ENCODE measurements around the gene MYL6.

Gene MYL6

GRCh38 chr12:56145217-56145616 lies 12.9 kb upstream of the MYL6 start:
- Histone ChIP-seq H3K4me3 (replicated peaks; ENCODE audit: insufficient read depth, low read length) (no peak overlapping the region), H3K27ac (replicated peaks) (no peak overlapping the region), H3K27me3 (ENCODE audit: insufficient read depth, poor library complexity, severe bottlenecking) (no peaks in the 10 kb centered on the region)
- no peak for DNase-seq (ENCODE audit: low read depth in 1 of 2, low spot score in 1 of 2)
- TF ChIP-seq, protein P1, sequence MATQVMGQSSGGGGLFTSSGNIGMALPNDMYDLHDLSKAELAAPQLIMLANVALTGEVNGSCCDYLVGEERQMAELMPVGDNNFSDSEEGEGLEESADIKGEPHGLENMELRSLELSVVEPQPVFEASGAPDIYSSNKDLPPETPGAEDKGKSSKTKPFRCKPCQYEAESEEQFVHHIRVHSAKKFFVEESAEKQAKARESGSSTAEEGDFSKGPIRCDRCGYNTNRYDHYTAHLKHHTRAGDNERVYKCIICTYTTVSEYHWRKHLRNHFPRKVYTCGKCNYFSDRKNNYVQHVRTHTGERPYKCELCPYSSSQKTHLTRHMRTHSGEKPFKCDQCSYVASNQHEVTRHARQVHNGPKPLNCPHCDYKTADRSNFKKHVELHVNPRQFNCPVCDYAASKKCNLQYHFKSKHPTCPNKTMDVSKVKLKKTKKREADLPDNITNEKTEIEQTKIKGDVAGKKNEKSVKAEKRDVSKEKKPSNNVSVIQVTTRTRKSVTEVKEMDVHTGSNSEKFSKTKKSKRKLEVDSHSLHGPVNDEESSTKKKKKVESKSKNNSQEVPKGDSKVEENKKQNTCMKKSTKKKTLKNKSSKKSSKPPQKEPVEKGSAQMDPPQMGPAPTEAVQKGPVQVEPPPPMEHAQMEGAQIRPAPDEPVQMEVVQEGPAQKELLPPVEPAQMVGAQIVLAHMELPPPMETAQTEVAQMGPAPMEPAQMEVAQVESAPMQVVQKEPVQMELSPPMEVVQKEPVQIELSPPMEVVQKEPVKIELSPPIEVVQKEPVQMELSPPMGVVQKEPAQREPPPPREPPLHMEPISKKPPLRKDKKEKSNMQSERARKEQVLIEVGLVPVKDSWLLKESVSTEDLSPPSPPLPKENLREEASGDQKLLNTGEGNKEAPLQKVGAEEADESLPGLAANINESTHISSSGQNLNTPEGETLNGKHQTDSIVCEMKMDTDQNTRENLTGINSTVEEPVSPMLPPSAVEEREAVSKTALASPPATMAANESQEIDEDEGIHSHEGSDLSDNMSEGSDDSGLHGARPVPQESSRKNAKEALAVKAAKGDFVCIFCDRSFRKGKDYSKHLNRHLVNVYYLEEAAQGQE (IDR thresholded peaks at IDR 0.05; ENCODE audit: insufficient replicate concordance, low read depth): no peak
- TF ChIP-seq GABPA (IDR thresholded peaks at IDR 0.05; ENCODE audit: low read depth): no peak
- TF ChIP-seq, protein P2, sequence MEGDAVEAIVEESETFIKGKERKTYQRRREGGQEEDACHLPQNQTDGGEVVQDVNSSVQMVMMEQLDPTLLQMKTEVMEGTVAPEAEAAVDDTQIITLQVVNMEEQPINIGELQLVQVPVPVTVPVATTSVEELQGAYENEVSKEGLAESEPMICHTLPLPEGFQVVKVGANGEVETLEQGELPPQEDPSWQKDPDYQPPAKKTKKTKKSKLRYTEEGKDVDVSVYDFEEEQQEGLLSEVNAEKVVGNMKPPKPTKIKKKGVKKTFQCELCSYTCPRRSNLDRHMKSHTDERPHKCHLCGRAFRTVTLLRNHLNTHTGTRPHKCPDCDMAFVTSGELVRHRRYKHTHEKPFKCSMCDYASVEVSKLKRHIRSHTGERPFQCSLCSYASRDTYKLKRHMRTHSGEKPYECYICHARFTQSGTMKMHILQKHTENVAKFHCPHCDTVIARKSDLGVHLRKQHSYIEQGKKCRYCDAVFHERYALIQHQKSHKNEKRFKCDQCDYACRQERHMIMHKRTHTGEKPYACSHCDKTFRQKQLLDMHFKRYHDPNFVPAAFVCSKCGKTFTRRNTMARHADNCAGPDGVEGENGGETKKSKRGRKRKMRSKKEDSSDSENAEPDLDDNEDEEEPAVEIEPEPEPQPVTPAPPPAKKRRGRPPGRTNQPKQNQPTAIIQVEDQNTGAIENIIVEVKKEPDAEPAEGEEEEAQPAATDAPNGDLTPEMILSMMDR (IDR thresholded peaks at IDR 0.05; ENCODE audit: insufficient read depth, low read length): no peak
- TF ChIP-seq POLR2AphosphoS5 (IDR thresholded peaks at IDR 0.05; ENCODE audit: low read depth): no peak
- TF ChIP-seq SPI1 (IDR thresholded peaks at IDR 0.05; ENCODE audit: borderline replicate concordance, low read depth): no peak

- Histone ChIP-seq H3K27me3 (ENCODE audit: insufficient read depth, poor library complexity, severe bottlenecking) (no peaks in the 10 kb centered on the region), H3K4me3 (replicated peaks; ENCODE audit: insufficient read depth, low read length) (no peak overlapping the region), H3K27ac (replicated peaks) (no peak overlapping the region)
- DNase-seq (ENCODE audit: low read depth in 1 of 2, low spot score in 1 of 2): no peak
- TF ChIP-seq GABPA (IDR thresholded peaks at IDR 0.05; ENCODE audit: low read depth) (no peak), POLR2AphosphoS5 (IDR thresholded peaks at IDR 0.05; ENCODE audit: low read depth) (0 out of 2 replicates have a peak, but pooled peaks have one; percentile 20)
Observed at GRCh38 chr12:56146492-56147460, 11.4 kb upstream of the MYL6 start.

GRCh38 chr12:56150563-56150962 lies 7.6 kb upstream of the MYL6 start:
- TF ChIP-seq SPI1 (IDR thresholded peaks at IDR 0.05; ENCODE audit: borderline replicate concordance, low read depth) (peak; percentile 28; the same call in 1 of the 2 replicates), POLR2AphosphoS5 (IDR thresholded peaks at IDR 0.05; ENCODE audit: low read depth) (no peak; the same call in 1 of the 2 replicates)
- H3K27me3 ChIP-seq (ENCODE audit: insufficient read depth, poor library complexity, severe bottlenecking): no peaks in the 10 kb centered on the region
- no peak for DNase-seq (ENCODE audit: low read depth in 1 of 2, low spot score in 1 of 2)
- peak overlapping the region; percentile 6; the same call in 1 of the 2 replicates for H3K27ac ChIP-seq (replicated peaks)
- no peak overlapping the region for H3K4me3 ChIP-seq (replicated peaks; ENCODE audit: insufficient read depth, low read length)

GRCh38 chr12:56151672-56152131 lies 6.5 kb upstream of the MYL6 start:
- Histone ChIP-seq H3K27ac (replicated peaks) (peak overlapping the region; percentile 95), H3K4me3 (replicated peaks; ENCODE audit: insufficient read depth, low read length) (peak overlapping the region; percentile 62), H3K27me3 (ENCODE audit: insufficient read depth, poor library complexity, severe bottlenecking) (no peaks in the 10 kb centered on the region)
- TF ChIP-seq, protein P2 (IDR thresholded peaks at IDR 0.05; ENCODE audit: insufficient read depth, low read length): peak; percentile 21
- no peak for TF ChIP-seq POLR2AphosphoS5 (IDR thresholded peaks at IDR 0.05; ENCODE audit: low read depth)
- DNase-seq (ENCODE audit: low read depth in 1 of 2, low spot score in 1 of 2): peak in 1 of 2 experiments; percentile 68

- peak; percentile 85 to 93 for DNase-seq (ENCODE audit: low read depth in 1 of 2, low spot score in 1 of 2)
- Histone ChIP-seq H3K27ac (replicated peaks) (peak within 1 kb of the TSS; percentile 95), H3K4me3 (replicated peaks; ENCODE audit: insufficient read depth, low read length) (peak within 1 kb of the TSS; percentile 62), H3K27me3 (ENCODE audit: insufficient read depth, poor library complexity, severe bottlenecking) (no peaks in the 10 kb centered on the region)
- TF ChIP-seq SPI1 (IDR thresholded peaks at IDR 0.05; ENCODE audit: borderline replicate concordance, low read depth) (no peak), POLR2AphosphoS5 (IDR thresholded peaks at IDR 0.05; ENCODE audit: low read depth) (peak; percentile 88), GABPA (IDR thresholded peaks at IDR 0.05; ENCODE audit: low read depth) (peak; percentile 76)
- TF ChIP-seq, protein P1 (IDR thresholded peaks at IDR 0.05; ENCODE audit: insufficient replicate concordance, low read depth): peak; percentile 59
Observed at GRCh38 chr12:56152132-56152755, 5.9 kb upstream of the MYL6 start, which contains the start of gene MYL6B. Gene MYL6B, plus strand, starts transcription at chr12:56152587. Its CDS starts 1,332 bp downstream, at chr12:56153919.

Data from HL-60 (cell line).